Measurements from ENCODE around the gene LSP1. TPM values are rescaled to one million over a fixed set of nuclear protein-coding genes. Genes with fewer than 3 reads are reported as not detected.

LSP1 gene
- total and polyA plus RNA-seq, 4 donors = 5.0 to 7.7 (median 5.7) TPM

DNA sequence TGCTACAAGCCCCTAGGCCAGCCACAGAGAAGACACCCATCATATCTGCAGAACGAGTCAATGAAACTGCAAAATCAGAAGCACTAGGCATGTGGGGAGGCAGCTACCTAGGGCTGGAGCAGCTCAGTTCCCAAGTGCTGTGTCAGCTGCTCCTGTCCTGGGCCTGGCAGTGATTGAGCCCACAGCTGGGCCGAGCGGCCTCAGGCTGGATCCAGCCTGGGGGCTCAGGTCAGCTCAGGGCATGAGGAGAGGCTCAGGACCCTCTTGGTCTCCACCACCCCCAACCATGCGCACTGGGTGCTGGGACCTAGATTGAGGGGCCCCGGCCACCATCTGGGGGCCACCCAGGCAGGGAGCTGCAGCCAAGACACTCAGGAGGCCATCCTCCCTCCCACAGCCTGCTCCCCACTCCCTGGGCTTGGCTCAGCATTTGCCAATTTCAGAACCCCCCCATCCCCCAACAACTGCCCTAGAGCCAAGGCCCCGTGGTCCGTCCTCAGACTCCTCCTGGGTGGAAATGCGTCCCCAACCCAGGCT lies 64.2 kb downstream of the LSP1 start:
- 73% methylated on average over 8 of the region's 8 CpGs for WGBS

DNA sequence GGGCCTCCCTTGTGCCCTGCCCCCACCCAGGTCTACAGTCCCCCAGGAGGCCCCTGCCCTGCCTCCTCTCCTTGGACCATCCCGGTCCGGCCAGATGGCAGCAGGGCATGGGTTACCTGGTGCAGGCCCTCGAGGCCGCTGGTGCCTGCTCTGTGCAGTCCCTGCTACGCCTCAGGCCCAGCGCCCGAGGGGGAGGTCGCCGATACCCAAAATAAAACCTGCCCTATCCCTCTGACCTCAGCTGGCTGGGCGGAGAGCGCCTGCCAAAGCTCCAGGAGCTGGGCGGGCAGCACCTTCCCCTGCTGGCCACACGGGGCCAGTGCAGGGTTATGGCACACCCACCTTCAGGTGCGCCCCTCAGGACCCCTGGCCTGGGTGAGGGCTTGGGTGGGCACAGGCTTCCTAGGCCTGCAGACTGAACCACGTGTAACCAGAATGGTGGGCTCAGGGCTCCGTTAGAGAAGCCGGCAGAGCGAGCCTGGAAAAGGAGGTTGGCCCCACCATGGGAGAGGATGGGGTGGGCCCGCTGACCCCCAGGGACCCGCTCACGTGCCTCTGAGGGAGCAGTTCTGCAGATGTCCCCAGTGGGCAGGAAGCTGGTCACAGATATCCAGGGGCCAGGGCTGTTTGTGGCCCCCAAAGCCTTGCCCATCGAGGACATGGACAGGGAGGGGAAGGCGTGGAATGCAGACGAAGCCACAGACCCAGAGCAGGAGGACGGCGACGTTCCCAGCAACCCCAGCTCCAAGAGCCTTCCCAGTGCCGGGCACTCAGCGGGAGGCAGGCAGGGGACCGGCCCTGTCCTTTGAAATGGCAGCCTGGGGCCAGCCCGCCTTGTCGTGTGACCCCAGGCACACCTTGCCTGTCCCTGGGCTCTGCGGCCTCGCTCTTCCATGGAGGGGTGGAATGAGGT lies 64.9 kb downstream of the LSP1 start:
- 69% methylated on average over 34 of the region's 34 CpGs for WGBS
- H3K9ac ChIP-seq (ENCODE audit: low read depth in 1 of 2, low read length in 2 of 2) = no peak overlapping the region
- no peaks in the 10 kb centered on the region for H3K9me3 ChIP-seq (ENCODE audit: control insufficient read depth in 4 of 4, low read length in 3 of 4)
- no peaks in the 10 kb centered on the region for H3K27me3 ChIP-seq (ENCODE audit: control insufficient read depth in 4 of 4, insufficient read depth in 4 of 4, low read length in 3 of 4)
- no peaks in the 10 kb centered on the region for H3K4me1 ChIP-seq (ENCODE audit: control insufficient read depth in 4 of 4, insufficient read depth in 4 of 4, low read length in 3 of 4)
- H3K4me3 ChIP-seq (ENCODE audit: low read depth in 1 of 3, low read length in 3 of 3) = no peak overlapping the region
- TF ChIP-seq, protein P1, sequence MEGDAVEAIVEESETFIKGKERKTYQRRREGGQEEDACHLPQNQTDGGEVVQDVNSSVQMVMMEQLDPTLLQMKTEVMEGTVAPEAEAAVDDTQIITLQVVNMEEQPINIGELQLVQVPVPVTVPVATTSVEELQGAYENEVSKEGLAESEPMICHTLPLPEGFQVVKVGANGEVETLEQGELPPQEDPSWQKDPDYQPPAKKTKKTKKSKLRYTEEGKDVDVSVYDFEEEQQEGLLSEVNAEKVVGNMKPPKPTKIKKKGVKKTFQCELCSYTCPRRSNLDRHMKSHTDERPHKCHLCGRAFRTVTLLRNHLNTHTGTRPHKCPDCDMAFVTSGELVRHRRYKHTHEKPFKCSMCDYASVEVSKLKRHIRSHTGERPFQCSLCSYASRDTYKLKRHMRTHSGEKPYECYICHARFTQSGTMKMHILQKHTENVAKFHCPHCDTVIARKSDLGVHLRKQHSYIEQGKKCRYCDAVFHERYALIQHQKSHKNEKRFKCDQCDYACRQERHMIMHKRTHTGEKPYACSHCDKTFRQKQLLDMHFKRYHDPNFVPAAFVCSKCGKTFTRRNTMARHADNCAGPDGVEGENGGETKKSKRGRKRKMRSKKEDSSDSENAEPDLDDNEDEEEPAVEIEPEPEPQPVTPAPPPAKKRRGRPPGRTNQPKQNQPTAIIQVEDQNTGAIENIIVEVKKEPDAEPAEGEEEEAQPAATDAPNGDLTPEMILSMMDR (IDR thresholded peaks at IDR 0.05; ENCODE audit: low read depth, low read length, missing input control) = peak; percentile 32
- TF ChIP-seq YY1 (IDR thresholded peaks at IDR 0.05) = no peak
- no peak for TF ChIP-seq HNF4A (conservative IDR thresholded peaks at IDR 0.05)
- TF ChIP-seq, protein P2, sequence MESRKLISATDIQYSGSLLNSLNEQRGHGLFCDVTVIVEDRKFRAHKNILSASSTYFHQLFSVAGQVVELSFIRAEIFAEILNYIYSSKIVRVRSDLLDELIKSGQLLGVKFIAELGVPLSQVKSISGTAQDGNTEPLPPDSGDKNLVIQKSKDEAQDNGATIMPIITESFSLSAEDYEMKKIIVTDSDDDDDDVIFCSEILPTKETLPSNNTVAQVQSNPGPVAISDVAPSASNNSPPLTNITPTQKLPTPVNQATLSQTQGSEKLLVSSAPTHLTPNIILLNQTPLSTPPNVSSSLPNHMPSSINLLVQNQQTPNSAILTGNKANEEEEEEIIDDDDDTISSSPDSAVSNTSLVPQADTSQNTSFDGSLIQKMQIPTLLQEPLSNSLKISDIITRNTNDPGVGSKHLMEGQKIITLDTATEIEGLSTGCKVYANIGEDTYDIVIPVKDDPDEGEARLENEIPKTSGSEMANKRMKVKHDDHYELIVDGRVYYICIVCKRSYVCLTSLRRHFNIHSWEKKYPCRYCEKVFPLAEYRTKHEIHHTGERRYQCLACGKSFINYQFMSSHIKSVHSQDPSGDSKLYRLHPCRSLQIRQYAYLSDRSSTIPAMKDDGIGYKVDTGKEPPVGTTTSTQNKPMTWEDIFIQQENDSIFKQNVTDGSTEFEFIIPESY (IDR thresholded peaks at IDR 0.05) = no peak
- no peak for TF ChIP-seq SP1 (IDR thresholded peaks at IDR 0.05)
- TF ChIP-seq FOXA1 (IDR thresholded peaks at IDR 0.05) = no peak
- peak in 1 of 2 donors; percentile 29 for TF ChIP-seq RAD21 (IDR thresholded peaks at IDR 0.05)
- TF ChIP-seq, protein P3, sequence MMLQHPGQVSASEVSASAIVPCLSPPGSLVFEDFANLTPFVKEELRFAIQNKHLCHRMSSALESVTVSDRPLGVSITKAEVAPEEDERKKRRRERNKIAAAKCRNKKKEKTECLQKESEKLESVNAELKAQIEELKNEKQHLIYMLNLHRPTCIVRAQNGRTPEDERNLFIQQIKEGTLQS (IDR thresholded peaks at IDR 0.05) = no peak
- no peak for TF ChIP-seq RXRA (IDR thresholded peaks at IDR 0.05)
- TF ChIP-seq FOXA2 (IDR thresholded peaks at IDR 0.05) = no peak
- H3K36me3 ChIP-seq (ENCODE audit: control insufficient read depth in 4 of 4, insufficient read depth in 3 of 4, low read depth in 1 of 4, low read length in 3 of 4) = no peaks in the 10 kb centered on the region
- no peak overlapping the region for H3K27ac ChIP-seq (ENCODE audit: low read depth in 1 of 2, low read length in 2 of 2)
- no peak for DNase-seq (ENCODE audit: low spot score)

More for the DNA sequence above, 64.2 kb downstream of the LSP1 start:
- H3K4me1 ChIP-seq (ENCODE audit: control insufficient read depth in 4 of 4, insufficient read depth in 4 of 4, low read length in 3 of 4) = no peaks in the 10 kb centered on the region
- H3K27ac ChIP-seq (ENCODE audit: low read depth in 1 of 2, low read length in 2 of 2) = no peak overlapping the region
- no peak overlapping the region for H3K9ac ChIP-seq (ENCODE audit: low read depth in 1 of 2, low read length in 2 of 2)
- no peaks in the 10 kb centered on the region for H3K9me3 ChIP-seq (ENCODE audit: control insufficient read depth in 4 of 4, low read length in 3 of 4)
- no peaks in the 10 kb centered on the region for H3K27me3 ChIP-seq (ENCODE audit: control insufficient read depth in 4 of 4, insufficient read depth in 4 of 4, low read length in 3 of 4)
- TF ChIP-seq, protein P4, sequence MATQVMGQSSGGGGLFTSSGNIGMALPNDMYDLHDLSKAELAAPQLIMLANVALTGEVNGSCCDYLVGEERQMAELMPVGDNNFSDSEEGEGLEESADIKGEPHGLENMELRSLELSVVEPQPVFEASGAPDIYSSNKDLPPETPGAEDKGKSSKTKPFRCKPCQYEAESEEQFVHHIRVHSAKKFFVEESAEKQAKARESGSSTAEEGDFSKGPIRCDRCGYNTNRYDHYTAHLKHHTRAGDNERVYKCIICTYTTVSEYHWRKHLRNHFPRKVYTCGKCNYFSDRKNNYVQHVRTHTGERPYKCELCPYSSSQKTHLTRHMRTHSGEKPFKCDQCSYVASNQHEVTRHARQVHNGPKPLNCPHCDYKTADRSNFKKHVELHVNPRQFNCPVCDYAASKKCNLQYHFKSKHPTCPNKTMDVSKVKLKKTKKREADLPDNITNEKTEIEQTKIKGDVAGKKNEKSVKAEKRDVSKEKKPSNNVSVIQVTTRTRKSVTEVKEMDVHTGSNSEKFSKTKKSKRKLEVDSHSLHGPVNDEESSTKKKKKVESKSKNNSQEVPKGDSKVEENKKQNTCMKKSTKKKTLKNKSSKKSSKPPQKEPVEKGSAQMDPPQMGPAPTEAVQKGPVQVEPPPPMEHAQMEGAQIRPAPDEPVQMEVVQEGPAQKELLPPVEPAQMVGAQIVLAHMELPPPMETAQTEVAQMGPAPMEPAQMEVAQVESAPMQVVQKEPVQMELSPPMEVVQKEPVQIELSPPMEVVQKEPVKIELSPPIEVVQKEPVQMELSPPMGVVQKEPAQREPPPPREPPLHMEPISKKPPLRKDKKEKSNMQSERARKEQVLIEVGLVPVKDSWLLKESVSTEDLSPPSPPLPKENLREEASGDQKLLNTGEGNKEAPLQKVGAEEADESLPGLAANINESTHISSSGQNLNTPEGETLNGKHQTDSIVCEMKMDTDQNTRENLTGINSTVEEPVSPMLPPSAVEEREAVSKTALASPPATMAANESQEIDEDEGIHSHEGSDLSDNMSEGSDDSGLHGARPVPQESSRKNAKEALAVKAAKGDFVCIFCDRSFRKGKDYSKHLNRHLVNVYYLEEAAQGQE (IDR thresholded peaks at IDR 0.05) = no peak
- TF ChIP-seq, protein P2 (IDR thresholded peaks at IDR 0.05) = no peak
- TF ChIP-seq, protein P5, sequence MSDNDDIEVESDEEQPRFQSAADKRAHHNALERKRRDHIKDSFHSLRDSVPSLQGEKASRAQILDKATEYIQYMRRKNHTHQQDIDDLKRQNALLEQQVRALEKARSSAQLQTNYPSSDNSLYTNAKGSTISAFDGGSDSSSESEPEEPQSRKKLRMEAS (IDR thresholded peaks at IDR 0.05) = no peak
- TF ChIP-seq HNF4G (IDR thresholded peaks at IDR 0.05) = no peak
- no peak for TF ChIP-seq FOXA2 (IDR thresholded peaks at IDR 0.05)
- TF ChIP-seq GABPA (IDR thresholded peaks at IDR 0.05 in 1 of 2, conservative IDR thresholded peaks at IDR 0.05 in 1 of 2) = no peak
- no peak for TF ChIP-seq FOXA1 (IDR thresholded peaks at IDR 0.05)
- no peak for TF ChIP-seq RXRA (IDR thresholded peaks at IDR 0.05)
- no peak for TF ChIP-seq RAD21 (IDR thresholded peaks at IDR 0.05)
- H3K4me3 ChIP-seq (ENCODE audit: low read depth in 1 of 3, low read length in 3 of 3) = no peak overlapping the region
- DNase-seq (ENCODE audit: low spot score) = no peak
- no peaks in the 10 kb centered on the region for H3K36me3 ChIP-seq (ENCODE audit: control insufficient read depth in 4 of 4, insufficient read depth in 3 of 4, low read depth in 1 of 4, low read length in 3 of 4)

All from liver (tissue), 9 donors.